Suprapubic skin (tissue), 4 donors: ENCODE data around the gene GPD2. TPM values are rescaled to one million over a fixed set of nuclear protein-coding genes. Genes with fewer than 3 reads are reported as not detected.

Experiments used
- DNase-seq, 2 donors: peaks; one replicate each; pipeline ENCODE4 v3.0.0-alpha.2; 2019; ENCODE audit warnings: low spot score in 2 of 2
- H3K27ac ChIP-seq: fragments of 200-600 bp; sonication (generic); one replicate; pipeline ENCODE4 v1.5.1; 2019
- H3K27me3 ChIP-seq: fragments of 200-600 bp; sonication (generic); one replicate; pipeline ENCODE4 v1.5.1; 2019
- H3K36me3 ChIP-seq: fragments of 200-600 bp; sonication (generic); one replicate; pipeline ENCODE4 v1.5.1; 2019
- H3K4me1 ChIP-seq: fragments of 200-600 bp; sonication (generic); one replicate; pipeline ENCODE4 v1.5.1; 2019
- H3K4me3 ChIP-seq: fragments of 200-600 bp; sonication (generic); one replicate; pipeline ENCODE4 v1.5.1; 2019; ENCODE audit warnings: mild to moderate bottlenecking
- H3K9me3 ChIP-seq: fragments of 200-600 bp; sonication (generic); one replicate; pipeline ENCODE4 v1.5.1; 2019
- EP300 ChIP-seq: sonication (generic); formaldehyde crosslinking; IDR thresholded peaks from one replicate; pipeline ENCODE4 v1.6.1; 2017; ENCODE audit warnings: antibody characterized with exemption
- POLR2A ChIP-seq, 2 donors: fragments of 450-650 bp; IDR thresholded peaks; one replicate each; pipeline ENCODE4 v1.6.1; 2017; ENCODE audit warnings: antibody characterized with exemption in 2 of 2, mild to moderate bottlenecking in 2 of 2, moderate library complexity in 2 of 2
- POLR2AphosphoS5 ChIP-seq, 3 donors: sonication (generic); formaldehyde crosslinking; IDR thresholded peaks; one replicate each; pipeline ENCODE4 v1.6.1; 2017; ENCODE audit warnings: antibody characterized with exemption in 3 of 3
- WGBS: methylation state at CpG from one replicate; pipeline ENCODE4 v1.1.5; 2018; 5-methylcytosine and 5-hydroxymethylcytosine counted together
- total RNA-seq, 4 donors: library from RNA; depleted of rRNA; stranded (reverse); fragments of >200 nt; gene quantifications; one replicate each; pipeline ENCODE4 v1.1.0, GENCODE V29; 2016
- TF ChIP-seq, protein P1 (sequence below), 2 donors: fragments of 200-600 bp in 1 of 2; fragments of 450-650 bp in 1 of 2; sonication (generic) in 1 of 2; IDR thresholded peaks; one replicate each; pipeline ENCODE4 v1.5.1; 2016 to 2019; ENCODE audit warnings: antibody characterized with exemption in 2 of 2, mild to moderate bottlenecking in 1 of 2, moderate library complexity in 1 of 2

The GPD2 gene
- total RNA-seq, 4 donors from 2014 or later: 34.7 to 77.5 (median 50.3) TPM

GRCh38 chr2:156512451-156512850, 76.3 kb downstream of the GPD2 start:
- Histone ChIP-seq H3K4me3 (no peak overlapping the region), H3K9me3 (no peaks in the 10 kb centered on the region), H3K36me3 (peaks cover 15% of the 10 kb centered on the region), H3K4me1 (no peaks in the 10 kb centered on the region), H3K27me3 (no peaks in the 10 kb centered on the region), H3K27ac (no peak overlapping the region)
- 99% methylated on average over 2 of the region's 2 CpGs for WGBS
- TF ChIP-seq, protein P1, sequence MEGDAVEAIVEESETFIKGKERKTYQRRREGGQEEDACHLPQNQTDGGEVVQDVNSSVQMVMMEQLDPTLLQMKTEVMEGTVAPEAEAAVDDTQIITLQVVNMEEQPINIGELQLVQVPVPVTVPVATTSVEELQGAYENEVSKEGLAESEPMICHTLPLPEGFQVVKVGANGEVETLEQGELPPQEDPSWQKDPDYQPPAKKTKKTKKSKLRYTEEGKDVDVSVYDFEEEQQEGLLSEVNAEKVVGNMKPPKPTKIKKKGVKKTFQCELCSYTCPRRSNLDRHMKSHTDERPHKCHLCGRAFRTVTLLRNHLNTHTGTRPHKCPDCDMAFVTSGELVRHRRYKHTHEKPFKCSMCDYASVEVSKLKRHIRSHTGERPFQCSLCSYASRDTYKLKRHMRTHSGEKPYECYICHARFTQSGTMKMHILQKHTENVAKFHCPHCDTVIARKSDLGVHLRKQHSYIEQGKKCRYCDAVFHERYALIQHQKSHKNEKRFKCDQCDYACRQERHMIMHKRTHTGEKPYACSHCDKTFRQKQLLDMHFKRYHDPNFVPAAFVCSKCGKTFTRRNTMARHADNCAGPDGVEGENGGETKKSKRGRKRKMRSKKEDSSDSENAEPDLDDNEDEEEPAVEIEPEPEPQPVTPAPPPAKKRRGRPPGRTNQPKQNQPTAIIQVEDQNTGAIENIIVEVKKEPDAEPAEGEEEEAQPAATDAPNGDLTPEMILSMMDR (IDR thresholded peaks at IDR 0.05): no peak
- TF ChIP-seq EP300 (no peak), POLR2A (IDR thresholded peaks at IDR 0.05) (no peak), POLR2AphosphoS5 (IDR thresholded peaks at IDR 0.05) (no peak)
- no peak for DNase-seq

DNA sequence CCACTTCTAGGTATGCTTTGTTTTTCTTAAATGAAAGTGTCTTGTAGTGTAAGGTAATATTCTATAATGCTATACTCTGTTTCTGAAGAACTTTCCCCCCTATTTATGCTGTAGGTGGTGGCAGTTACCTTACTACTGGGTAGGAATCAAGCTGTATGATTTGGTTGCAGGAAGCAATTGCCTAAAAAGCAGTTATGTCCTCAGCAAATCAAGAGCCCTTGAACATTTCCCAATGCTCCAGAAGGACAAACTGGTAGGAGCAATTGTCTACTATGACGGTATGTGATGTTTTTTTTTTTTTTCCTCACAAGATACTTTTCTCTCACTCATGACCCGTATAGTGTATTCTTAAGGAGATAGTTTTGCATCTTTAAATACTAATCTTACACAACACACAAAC, 77.0 kb downstream of the GPD2 start:
- 91% methylated on average over 2 of the region's 2 CpGs for WGBS
- H3K27ac ChIP-seq: no peak overlapping the region
- H3K4me3 ChIP-seq: no peak overlapping the region
- no peak for DNase-seq
- H3K27me3 ChIP-seq: no peaks in the 10 kb centered on the region
- H3K9me3 ChIP-seq: no peaks in the 10 kb centered on the region
- H3K36me3 ChIP-seq: peaks cover 15% of the 10 kb centered on the region
- TF ChIP-seq POLR2A (IDR thresholded peaks at IDR 0.05): no peak
- no peak for TF ChIP-seq EP300
- TF ChIP-seq POLR2AphosphoS5 (IDR thresholded peaks at IDR 0.05): no peak
- TF ChIP-seq, protein P1 (IDR thresholded peaks at IDR 0.05): no peak
- H3K4me1 ChIP-seq: no peaks in the 10 kb centered on the region

- Histone ChIP-seq H3K4me1 (no peaks in the 10 kb centered on the region), H3K9me3 (peaks cover 7% of the 10 kb centered on the region), H3K36me3 (peaks cover 19% of the 10 kb centered on the region), H3K27ac (no peak overlapping the region), H3K27me3 (no peaks in the 10 kb centered on the region), H3K4me3 (no peak overlapping the region)
- no peak for DNase-seq
- no peak for TF ChIP-seq POLR2A (IDR thresholded peaks at IDR 0.05)
- TF ChIP-seq EP300: no peak
- TF ChIP-seq POLR2AphosphoS5 (IDR thresholded peaks at IDR 0.05): no peak
- TF ChIP-seq, protein P1 (IDR thresholded peaks at IDR 0.05): no peak
Measured at GRCh38 chr2:156517419-156517818, 81.2 kb downstream of the GPD2 start.

DNA sequence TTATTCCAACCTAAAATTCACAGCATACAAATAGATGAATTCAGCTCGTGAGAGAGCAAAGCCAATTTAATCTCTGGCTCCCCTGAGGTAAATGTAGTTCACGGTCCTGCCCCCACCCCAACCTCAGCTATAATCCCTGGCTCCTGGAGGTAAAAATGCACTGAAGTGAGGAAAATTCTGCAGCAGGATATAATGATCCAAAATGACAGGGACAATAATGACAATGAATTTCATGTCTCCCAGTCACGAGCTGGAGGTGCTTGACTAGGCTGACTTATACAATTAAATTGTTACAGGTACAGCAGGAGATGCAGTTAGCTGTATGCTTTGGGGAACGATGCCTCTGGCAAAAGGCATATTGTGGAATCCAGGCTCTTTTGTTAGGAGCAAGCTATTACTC, 82.0 kb downstream of the GPD2 start:
- no peak for DNase-seq
- peaks cover 7% of the 10 kb centered on the region for H3K9me3 ChIP-seq
- H3K36me3 ChIP-seq: peaks cover 14% of the 10 kb centered on the region
- WGBS: 92% methylated on average over 4 of the region's 4 CpGs
- TF ChIP-seq POLR2A (IDR thresholded peaks at IDR 0.05) (no peak), POLR2AphosphoS5 (IDR thresholded peaks at IDR 0.05) (no peak), EP300 (no peak)
- TF ChIP-seq, protein P1 (IDR thresholded peaks at IDR 0.05): no peak
- no peak overlapping the region for H3K4me3 ChIP-seq
- H3K4me1 ChIP-seq: no peaks in the 10 kb centered on the region
- H3K27ac ChIP-seq: no peak overlapping the region
- no peaks in the 10 kb centered on the region for H3K27me3 ChIP-seq

DNA sequence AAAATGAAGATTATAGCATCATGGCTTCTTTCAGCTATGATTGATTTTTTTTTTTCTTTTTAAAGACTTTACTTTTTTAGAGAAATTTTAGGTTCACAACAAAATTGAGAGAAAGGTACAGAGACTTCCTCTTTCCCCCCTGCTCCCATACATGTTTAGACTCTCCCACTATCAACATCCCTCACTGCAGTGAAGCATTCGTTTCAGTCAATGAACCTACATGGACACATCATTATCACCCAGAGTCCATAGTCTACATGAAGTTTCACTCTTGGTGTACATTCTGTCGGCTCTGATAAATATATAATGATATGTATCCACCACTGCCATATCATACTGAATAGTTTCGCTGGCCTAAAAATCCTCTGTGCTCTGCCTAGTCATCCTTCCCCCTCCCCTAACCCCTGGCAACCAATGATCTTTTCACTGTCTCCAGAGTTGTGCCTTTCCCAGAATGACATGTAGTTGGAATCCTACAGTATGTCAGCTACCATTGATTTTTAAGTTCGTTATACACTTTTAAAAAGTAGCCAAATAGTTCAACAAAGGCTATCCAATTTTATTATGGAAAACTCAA, 86.8 kb downstream of the GPD2 start:
- no peak for TF ChIP-seq POLR2A (IDR thresholded peaks at IDR 0.05)
- H3K9me3 ChIP-seq: peaks cover 7% of the 10 kb centered on the region
- H3K36me3 ChIP-seq: peaks cover 4% of the 10 kb centered on the region
- WGBS: 89% methylated on average over 4 of the region's 4 CpGs
- H3K4me1 ChIP-seq: no peaks in the 10 kb centered on the region
- H3K4me3 ChIP-seq: no peak overlapping the region
- DNase-seq: no peak
- H3K27ac ChIP-seq: no peak overlapping the region
- no peaks in the 10 kb centered on the region for H3K27me3 ChIP-seq
